HG03045 (cell line): Measurements from ENCODE around the gene CC2D1B.

Experiments
- ATAC-seq: cut with Tn5 transposase; IDR thresholded peaks from one replicate; pipeline ENCODE4 v1.9.1; 2021; ENCODE audit warnings: mild to moderate bottlenecking, moderate library complexity; ENCODE audit not compliant: unreplicated experiment

The CC2D1B gene

GRCh38 chr1:52360595-52360968 is 5.4 kb downstream of the CC2D1B start:
- no peak for ATAC-seq

GRCh38 chr1:52359676-52360594 is 6.1 kb downstream of the CC2D1B start:
- no peak for ATAC-seq

GRCh38 chr1:52358851-52359497 is 7.0 kb downstream of the CC2D1B start:
- no peak for ATAC-seq

GRCh38 chr1:52357397-52357796 is 8.6 kb downstream of the CC2D1B start:
- no peak for ATAC-seq

GRCh38 chr1:52356818-52357355 is 9.1 kb downstream of the CC2D1B start:
- ATAC-seq, result no peak

GRCh38 chr1:52355847-52356505 is 10.0 kb downstream of the CC2D1B start:
- no peak for ATAC-seq

GRCh38 chr1:52355436-52355835 is 10.6 kb downstream of the CC2D1B start:
- ATAC-seq, result no peak

- ATAC-seq, result no peak
Observed at GRCh38 chr1:52352690-52353089, 13.3 kb downstream of the CC2D1B start.

GRCh38 chr1:52348704-52349300 is 17.2 kb downstream of the CC2D1B start:
- ATAC-seq, result no peak

- no peak for ATAC-seq
Observed at GRCh38 chr1:52346653-52347052, 19.4 kb downstream of the CC2D1B start.

GRCh38 chr1:52345252-52345651 is 20.8 kb downstream of the CC2D1B start:
- ATAC-seq, result no peak

GRCh38 chr1:52343979-52344378 is 22.0 kb downstream of the CC2D1B start:
- no peak for ATAC-seq

GRCh38 chr1:52341655-52342260 is 24.2 kb downstream of the CC2D1B start:
- ATAC-seq, result no peak

GRCh38 chr1:52337439-52337838 is 28.6 kb downstream of the CC2D1B start:
- ATAC-seq, result no peak

- ATAC-seq, result no peak
Observed at GRCh38 chr1:52334906-52335528, 31.0 kb downstream of the CC2D1B start.

- no peak for ATAC-seq
Observed at GRCh38 chr1:52332411-52332810, 33.6 kb downstream of the CC2D1B start.

- no peak for ATAC-seq
Observed at GRCh38 chr1:52328615-52329014, 37.4 kb downstream of the CC2D1B start.

- ATAC-seq, result no peak
Observed at GRCh38 chr1:52325786-52326185, 40.2 kb downstream of the CC2D1B start.

GRCh38 chr1:52323731-52324130 is 42.3 kb downstream of the CC2D1B start:
- no peak for ATAC-seq

GRCh38 chr1:52321061-52321460 is 44.9 kb downstream of the CC2D1B start:
- ATAC-seq, result no peak
